NCI-H128 (cell line): Measurements from ENCODE around the gene FABP3.

ENCODE experiments used
- DNase-seq: peaks from one replicate; lab custom pipeline; 2025; ENCODE audit not compliant: unreplicated experiment; lab: John Stamatoyannopoulos, UW

Gene FABP3

DNA sequence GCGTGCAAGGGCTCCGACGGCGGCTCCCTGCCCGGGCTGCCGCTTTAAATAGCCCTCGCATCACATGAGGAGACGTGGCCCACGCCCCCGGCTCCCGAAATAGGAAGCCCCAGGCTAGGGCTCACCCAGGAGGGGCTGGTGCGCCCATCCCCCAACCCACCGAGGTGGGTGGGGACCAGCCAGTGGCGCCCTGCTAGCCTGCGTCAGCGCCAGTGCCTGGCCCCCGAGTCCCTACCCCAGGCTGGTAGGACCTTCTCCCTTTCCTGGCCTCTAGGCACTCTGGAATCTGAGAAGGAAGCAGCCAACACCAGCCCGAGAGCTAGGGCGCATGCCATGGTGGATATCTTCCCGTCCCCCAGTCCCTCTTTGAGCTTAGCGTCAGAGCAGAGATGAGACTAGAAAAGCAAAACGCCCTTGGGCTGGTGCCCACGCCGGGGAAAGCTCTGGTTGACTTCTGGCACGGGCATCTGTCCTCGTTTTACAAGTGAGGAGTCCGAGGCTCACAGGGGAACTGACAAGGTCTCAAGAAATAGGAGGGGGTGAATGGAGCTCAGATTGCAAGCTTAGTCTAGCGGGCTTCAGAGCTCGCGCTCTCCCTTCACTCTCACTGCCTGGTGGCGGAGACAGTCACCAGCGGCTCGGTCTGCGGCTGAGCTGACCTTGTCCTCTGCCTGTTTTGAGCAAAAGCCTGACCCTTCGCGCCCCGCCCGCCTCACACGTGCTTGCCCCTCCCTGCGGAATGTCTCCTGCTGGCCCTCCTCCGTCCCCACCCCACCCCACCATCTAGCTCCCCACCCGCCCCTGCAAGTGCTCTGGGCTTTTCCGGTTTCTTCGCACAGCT, at the start of gene FABP3:
FABP3 (minus strand) TSS at position 21 of the 841 bp plus-strand sequence. CDS start 62 bp downstream, outside the sequence.
- peak; percentile 39 for DNase-seq

DNA sequence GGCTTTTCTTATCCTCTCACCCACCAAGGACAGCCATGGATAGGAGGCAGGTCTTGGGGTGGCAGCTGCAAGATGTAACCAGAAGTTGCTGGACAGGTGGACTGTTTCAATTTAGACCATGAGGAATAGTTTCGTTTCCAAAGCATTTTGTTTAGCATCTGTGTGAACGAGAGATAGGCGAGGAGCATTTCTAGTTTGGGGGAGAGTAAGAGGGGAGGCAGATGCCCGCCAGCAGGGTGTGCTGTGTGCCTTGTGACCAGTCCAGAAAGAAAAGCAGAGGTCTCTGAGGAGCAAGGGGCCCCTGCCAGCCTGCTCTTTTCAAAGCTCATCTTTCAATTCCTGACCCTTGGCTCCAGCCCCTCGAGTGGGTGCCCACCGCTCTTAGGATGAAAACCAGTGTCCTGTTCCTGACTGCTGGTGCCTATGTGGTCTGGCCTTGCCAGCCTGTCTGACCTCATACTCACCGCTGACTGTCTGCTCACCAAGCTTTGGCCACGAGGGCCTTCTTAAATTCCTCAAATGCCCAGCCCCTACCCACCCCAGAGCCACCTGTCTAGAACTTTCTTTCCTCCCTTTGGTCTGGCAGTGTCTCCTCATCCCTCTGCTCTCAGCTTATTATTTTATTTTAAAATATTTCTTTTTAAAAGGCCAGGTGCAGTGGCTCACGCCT, 48.6 kb upstream of the FABP3 start:
- DNase-seq, result no peak

DNA sequence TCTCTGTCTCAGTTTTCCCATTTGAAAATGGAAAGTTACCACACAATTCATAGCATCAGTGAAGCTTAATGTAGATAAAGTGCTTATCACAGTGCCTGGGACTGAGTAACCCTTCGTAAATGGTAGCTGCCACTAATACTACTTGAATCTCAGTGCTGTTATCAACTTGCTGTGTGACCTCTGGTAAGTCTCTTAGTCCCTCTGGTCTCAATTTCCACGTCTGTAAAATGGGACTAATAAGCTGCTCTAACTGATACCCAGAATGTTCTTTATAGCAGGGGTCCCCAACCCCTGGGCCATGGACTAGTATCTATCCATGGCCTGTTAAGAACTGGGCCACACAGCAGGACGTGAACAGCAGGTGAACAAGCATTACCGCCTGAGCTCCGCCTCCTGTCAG, 47.8 kb upstream of the FABP3 start:
- DNase-seq, result no peak

DNA sequence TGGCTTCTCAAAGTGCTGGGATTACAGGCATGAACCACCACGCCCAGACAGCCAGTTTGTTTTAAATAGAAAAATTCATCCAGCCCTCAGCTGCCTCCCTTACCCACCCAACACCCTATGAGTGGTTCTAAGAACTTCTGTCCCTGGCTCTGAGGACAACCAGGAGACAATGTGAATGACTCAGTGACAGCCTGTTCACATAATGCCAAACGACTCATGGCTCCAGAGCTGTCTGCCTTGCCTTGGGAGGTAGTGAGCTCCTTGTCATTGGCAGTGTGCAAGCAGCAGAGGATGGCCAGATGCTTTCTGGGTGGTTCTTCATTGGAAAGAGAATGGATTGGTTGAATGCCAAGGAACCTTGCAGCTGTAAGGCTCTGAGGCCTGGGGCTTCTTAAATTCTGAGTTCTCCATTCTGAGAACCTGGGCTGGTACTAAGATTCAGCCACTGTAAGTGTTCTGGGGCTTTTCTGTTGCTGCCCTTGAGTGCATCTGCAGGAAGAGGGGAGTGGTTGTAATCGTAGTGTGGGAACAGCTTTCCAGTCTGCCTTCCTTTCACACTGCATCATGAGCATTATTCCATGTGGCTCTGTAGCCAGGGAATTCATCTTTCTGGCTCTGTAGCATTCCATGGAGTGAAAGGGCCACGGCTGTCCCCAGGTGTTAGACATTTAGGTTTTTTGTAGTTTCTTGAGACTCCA, 45.9 kb upstream of the FABP3 start:
- no peak for DNase-seq

DNA sequence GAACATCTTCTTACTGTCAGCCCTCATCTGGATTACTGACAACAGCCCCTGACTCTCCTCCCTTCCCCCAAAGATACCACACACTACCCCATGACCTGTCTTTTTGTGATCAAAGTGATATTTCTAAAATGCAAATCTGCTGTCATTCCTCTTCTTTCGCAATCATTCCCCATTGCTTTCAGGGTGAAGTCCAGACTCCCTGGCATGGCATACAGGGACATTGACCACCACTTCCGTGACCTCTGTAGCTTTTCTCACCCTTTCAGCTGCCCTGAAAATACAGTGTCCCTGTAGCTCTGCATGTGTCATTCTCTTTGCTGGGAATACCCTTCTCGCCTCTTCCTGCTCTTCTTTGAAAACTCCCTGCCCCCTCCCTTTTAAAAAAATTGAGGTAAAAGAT, 44.3 kb upstream of the FABP3 start:
- no peak for DNase-seq

DNA sequence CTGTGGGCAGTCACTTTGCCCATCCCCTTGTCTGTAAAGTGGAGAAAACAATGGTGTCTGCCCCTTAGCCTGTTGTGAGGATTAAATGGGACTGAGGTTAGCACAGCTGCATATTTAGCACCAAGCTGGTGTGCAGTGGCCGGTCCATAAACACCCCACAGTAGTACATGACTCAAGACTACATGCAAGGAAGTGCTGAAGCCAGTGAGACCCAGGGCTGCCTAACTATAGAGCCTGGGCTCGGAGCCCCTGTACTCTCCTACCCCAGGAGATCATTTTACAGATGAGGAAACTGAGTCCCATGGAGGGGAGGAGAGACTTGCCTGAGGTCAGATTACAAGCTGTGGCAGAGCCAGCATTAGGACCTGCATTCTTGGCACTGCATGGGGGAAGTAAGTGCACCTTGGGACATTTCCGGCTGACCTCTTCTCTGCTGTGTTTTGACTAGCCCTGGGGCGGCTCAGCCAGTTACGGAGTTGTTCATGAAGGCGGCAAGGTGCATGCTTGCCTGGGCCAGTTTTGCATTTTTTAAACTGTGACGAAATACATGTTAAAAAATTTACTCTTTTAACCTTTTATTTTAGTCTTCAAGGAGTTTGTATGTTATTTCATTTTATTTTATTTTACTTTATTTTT, 43.3 kb upstream of the FABP3 start:
- DNase-seq, result no peak

DNA sequence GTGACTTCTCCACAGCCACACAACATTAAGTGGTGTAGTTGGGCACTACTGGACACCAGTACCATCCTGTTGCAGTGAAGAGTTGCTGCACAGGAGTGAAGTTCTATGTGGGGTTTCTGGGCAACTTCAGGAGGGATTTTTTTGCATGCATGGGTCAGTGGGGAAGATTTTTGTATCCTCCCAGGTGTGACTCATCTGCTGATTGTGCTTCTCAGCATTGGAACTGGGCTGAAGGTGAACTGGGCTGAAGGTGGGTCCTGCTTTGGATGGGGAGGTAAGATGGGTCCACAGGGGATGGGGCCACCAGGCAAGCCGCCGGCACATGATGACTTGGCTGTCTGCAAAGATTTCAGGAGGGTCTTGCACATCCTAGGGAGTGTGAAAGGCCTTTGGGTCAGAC, 42.8 kb upstream of the FABP3 start:
- no peak for DNase-seq

DNA sequence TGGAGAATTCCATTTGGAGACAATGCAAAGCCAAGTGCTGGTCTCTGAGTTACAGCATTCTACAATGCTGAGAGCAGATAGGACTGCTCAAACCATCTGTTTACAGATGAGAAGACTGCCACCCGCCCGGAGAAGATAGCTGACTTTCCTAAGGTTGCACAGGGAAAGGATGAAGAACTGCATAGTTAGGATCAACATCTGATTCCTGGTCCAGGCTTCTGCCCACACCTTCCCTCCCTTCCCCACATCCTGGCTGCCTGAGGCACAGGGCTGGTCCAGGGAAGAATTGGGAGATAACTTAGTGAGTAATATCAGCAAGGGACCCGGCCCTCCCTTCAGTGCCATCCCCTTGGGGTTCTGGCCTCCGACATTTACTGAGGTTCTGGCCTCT, 42.1 kb upstream of the FABP3 start:
- no peak for DNase-seq

DNA sequence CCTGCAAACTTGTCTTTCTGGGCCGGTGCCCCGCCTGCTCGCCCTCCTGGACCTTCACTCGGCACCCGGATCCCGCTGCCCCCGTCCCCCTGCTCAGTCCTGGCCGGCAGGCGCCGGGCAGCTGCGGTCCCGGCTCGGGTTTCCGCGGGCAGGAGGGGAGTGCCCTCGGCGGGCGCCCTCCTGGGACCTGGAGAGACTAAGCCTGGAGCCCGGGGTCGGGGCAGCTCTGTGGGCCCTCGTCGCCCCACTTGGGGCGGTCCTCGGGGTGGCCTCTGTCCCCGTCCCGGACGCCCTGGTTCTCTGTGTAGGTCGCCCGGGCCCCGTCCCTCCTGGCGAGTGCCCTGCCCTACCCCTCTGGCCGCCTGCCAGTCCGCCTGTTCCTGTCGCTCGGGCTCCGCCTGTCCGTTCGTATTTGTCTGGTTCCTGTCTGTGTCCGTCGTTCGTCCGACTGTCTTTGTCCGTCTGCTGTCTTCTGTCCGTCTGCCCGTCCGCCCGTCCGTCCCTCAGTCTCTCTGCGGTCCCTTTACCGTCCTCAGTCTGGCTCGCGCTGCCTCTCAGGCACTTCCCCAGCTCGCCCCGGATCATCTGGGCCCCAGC, 40.6 kb upstream of the FABP3 start:
- DNase-seq, result no peak

DNA sequence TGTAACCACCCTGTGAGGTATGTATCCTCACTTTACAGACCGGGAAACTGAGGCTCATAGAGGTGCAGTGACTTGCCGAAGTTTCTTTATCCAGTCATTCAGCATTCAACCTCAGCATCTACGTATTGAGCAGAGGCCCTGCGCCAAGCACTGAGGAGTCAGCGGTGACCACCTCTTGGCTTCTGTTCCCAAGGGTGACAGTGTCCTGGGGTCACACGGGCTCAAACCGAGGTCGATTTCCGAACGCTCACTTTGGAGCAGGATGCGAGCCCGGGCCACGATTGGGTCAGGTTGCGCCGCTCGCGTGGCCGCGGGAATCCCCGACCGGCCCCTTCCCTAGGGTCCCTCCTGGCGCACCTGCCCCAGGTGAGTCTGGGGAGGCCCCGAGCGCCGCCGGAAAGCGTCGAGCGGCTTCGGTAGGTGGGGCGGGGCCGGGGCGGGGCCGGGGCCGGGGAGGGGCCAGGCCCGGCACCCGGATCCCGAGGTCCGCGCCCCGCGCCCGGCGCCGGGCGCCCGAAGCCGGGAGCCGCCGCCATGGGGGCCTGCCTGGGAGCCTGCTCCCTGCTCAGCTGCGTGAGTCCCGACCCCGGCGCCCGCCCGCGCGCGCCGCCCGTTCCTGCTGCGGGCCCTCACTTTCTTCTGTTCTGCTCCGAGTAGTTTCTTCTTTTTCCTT, 40.0 kb upstream of the FABP3 start, which contains the start of gene SERINC2:
SERINC2 (plus strand) TSS at position 482 of the 673 bp plus-strand sequence; CDS start at position 535, 53 bp downstream.
- DNase-seq, result peak; percentile 29

DNA sequence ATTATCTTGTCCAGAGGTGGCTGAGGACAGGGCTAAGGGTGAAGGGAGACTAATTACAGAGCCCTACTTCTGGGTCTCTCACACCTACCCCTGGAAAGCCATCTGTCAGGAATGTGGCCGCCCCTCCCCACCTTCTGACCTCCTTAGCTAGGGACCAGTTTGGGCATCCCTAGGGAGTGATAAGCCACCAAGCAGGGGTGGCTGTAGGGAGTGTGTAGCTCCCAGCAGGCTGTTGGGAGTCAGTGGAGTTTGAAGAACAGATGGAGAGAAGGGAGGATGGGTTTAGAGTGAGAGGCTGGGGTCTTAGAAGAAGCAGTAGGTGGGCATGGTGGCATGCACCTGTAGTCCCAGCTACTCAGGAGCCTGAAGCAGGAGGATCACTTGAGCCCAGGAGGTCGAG, 39.3 kb upstream of the FABP3 start:
- no peak for DNase-seq

DNA sequence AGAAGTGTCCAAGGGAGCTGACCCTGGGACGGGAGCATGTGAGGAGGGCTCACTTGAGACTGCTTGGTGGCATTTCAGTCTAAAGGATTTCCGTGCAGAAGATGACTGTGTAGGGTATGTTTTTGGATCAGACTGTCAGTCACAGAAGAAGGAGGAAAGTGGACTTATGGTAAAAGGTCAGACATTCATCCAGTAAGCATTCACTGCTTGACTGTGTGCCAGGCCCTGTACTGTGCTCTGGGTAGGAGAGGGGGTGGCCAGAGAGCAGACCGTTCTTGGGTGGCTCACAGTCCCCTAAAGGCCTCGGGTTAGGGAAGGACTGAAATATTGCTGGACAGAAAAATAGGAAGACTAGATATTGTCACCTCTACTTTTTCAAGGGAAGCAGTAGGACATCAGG, 38.0 kb upstream of the FABP3 start:
- DNase-seq, result no peak

DNA sequence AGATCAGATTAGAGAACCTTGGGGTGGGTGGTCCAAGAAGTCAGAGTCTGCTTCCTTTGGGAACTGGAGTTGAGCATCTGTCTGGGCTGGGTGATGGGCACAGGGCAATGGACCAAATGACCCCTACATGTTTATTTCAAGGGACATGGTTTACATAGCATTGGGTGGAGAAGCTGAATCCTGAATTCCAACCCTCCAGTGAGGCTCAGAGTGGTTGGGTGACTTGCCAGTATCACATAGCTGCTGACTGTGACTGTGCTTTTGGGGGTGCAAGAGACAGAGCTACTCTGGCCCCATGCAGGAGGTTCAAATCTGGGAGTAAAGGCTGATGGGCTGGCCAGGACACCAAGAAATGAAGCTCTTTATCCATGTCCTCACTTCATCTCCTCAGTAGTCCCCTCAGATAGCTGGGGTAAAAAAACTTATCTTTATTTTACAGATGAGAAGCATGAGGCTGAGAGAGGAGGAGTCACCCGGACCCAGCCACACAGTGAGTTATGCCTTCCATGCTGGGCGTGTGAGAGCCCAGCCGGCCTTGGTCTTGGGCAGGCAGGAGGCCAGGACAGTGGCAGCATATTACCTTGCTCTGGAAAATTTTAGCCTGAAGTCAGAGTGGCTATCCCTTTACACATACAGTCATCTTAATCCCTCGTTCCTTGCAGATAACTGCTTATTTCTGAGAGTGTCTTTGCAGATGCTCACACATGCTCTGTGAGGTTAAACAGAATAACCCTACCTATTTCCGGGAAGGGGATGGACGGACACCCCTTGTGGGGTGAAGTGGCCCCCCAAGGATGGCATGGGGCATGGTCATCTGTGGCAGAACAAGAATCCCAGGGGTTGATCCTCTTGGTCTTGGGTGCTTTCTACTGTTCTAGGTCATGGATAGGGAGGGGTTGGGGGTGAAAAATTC, 37.3 kb upstream of the FABP3 start:
- DNase-seq, result no peak

DNA sequence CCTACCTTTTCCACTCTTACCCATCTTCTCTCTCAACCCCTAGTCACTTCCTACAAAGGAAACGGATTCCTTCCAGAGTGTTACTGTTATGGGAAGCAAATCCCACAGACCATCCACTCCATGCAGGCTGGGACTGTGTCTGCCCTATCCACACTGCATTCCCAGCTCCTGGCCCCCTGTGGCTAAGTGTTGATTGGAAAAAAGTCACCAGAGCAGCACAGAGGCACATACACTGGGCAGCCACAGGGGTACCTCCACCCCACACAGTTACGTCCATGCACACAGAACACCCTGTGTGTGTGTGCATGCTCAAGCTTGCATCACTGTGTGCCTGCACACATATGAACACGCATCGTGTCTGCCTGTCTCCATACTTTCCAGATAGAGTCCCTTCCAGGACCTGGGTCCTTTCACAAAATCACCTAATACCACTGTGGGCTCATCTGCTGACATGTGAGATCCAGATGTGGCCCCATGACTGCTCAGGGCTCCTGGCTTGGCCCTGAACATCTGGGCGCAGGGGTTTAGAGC, 36.0 kb upstream of the FABP3 start:
- no peak for DNase-seq

DNA sequence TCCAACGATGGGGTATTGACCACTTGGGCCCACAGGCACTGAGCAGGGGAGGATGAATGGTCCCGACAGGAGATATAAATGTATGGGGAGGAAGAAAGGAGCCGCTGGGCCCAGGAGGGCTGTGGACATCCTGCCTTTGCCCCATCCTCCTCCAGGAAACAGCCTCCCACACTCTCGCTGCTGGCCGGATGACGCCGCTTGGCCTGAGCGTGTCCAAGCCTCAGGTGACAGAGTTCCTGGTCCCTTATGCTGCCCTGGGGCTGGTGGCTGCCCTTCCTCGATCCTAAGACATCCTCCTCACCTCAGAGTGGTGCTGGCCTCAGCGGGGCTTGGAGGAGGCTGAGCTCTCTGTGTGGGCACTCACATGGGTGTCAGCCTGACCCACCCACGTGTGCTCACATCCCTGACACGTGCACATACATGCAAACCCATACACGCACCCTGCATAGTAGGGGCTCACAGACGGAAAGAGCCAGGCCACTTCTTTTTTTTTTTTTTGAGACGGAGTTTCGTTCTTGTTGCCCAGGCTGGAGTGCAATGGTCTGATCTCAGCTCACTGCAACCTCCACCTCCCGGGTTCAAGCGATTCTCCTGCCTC, 34.3 kb upstream of the FABP3 start:
- DNase-seq, result no peak

DNA sequence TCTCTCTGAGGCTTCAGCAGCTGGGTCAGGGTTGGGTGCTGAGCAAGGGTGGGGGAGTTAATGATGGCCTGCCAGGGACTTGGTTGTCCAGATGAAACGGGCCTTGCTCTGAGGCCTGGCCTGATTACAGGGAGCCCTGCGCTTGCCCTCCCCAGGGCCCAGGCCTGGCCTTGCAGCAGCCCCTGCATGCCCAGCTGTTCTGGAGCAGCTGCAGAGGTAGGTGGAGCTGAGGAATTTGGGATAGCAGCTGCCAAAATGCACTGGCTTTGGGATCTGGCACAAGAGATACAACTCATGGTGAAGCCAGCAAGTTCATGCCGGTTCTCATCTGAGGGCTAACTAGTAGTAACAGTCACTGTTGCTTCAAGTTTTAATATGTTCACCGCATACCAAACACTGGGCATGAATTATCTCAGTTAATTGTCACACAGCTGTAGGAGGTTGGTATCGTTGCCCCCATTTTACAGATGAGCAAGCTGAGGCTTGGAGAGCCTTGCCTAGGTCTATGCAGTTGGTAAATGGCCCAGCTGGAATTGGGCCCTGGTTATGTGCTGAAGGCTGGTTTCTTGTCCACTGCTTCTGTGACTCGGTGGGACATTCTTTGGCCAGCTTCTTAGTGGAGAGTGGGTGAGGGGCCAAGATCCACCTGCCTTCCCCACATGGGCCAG, 32.8 kb upstream of the FABP3 start:
- DNase-seq, result no peak

DNA sequence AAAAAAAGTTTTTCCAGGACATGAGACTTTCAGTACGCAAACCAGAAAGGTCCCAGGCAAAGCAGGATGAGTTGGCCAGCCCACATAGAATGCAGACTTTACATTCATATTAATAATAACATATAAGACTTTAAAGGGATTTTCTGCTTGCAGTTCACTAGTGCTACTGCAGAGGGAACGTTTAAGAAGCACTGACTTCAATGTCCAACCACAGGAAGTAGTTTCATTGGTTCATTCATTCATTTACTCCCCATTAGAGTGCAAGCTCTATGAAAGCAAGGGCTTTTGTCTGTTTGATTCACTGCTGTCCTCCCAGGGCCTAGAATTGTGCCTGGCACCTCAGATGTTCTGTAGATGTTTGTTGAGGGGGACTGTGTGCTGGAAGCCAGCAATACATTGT, 28.4 kb upstream of the FABP3 start:
- DNase-seq, result no peak

DNA sequence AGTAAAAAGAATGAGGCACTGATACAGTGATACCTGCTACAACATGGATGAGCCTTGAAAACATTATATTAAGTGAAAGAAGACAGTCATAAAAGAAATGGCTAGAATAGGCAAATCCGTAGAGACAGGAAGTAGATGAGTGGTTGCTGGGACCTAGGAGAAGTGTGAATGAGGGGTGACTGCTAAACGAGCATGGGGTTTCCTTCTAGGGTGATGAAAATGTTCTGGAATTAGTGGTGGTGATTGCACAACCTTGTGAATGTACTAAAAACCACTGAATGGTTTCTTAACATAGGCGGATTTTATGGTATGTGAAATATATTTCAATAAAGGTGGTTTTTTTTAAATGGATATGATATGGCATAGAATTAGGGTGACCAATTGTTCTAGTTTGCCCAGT, 27.5 kb upstream of the FABP3 start:
- no peak for DNase-seq
